Measurements from ENCODE around the gene WASF1. TPM values are rescaled to one million over a fixed set of nuclear protein-coding genes. Genes with fewer than 3 reads are reported as not detected.

WASF1 gene
- total RNA-seq, 1 donor = 12.7 TPM

Other genes starting within 250 kb of the WASF1 start
- gene GPR6, start 201.4 kb downstream of the WASF1 start, total RNA-seq = not detected
- gene CDC40, start 757 bp upstream of the WASF1 start, total RNA-seq = 15.9 TPM
- gene METTL24, start 178.7 kb upstream of the WASF1 start, total RNA-seq = 3.0 TPM
- 4.6 TPM for gene DDO, start 235.9 kb upstream of the WASF1 start, total RNA-seq